Stimulated activated CD4-positive, alpha-beta T cell treated with anti-CD3 and anti-CD28 coated beads, Interleukin-1b, Interleukin-23, amount 100 ng/mL, for 1 hour (primary cell): ENCODE data around the gene NR6A1.

ENCODE experiments used
- DNase-seq, 2 donors: peaks; one replicate each; pipeline ENCODE4 v3.0.0-alpha.2; 2020; ENCODE audit warnings: low read depth in 2 of 2

The NR6A1 gene

DNA sequence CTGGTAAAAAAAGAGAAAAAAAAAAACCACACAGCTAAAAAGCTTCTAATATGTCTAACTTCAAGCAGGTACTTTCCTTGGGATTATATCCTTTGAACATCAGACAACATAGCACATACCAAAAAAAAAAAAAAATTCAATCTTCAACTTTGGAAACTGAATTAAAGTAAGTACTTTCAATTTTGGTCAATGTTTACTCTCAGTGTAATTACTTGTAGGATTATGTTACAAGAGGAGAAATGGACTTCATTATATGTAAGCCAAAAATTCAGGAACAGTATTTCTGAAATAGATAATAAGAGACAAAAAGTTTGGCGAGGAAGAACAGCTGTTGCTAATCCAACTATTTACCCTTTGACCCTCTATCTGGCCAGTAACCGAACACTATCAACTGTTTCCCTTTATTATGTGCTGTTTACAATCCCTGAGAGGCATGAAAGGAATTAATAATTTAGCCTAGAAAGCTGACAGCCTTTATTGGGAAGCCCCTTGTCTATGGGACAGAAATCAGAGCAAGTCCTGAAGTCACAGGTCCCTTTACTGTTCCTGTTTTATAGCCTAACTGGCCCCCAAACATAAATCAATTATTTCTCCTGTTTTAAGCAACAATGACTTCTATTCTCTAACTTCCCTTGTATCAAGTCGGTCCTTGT lies 46.6 kb downstream of the NR6A1 start:
- no peak for DNase-seq

DNA sequence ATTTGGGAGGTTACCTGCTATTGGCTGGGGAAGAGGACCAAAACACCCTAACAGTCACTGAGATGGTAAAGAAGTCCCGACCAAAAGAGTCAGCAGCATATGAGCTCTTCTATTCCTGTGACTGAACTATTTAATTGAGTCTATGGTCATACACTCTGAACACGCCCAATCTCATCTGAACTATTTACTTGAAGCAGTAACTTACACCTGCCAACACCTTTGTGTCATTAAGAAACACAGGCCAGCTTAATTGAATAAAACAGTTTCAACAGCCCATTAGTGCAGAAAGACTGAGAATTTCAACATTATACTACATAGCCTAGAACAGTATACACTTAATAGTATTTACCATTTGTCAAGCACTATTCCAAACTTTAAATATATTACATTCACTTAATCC lies 47.8 kb downstream of the NR6A1 start:
- no peak for DNase-seq

DNA sequence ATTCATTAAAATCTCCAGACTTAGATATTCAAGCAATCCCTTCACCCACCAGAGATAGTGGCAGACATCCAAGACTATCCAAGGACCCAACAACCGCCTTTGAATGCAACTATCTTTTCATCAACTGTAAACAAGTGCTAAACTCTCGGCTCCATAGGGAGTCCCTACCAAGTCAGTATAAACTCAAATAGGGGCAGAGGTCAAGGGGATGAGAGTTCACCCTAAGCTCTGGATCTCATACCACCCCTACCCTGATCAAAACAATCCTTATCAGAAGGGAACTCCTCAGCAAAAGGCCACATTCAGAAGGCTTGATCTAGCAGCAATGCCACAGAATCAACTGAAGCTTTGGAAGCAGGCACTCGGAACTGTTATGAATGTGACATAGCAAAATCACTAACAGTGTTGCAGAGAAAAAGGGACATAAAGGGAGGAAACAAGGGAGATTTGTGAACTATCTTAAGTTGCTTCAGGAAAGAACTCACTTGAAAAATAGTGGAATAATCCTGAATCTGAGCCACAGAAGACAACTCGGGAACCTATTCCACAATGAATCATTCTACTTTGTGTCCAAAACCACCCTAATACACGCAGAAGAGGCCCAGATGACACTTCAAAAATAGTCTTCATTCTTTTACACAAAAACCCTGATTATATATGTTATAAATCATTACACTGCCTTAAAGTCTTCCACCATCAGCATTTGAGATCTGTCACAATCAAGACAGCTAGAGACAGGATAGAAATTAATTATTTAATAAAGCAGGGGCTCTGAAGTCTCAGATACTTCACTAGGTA lies 49.8 kb downstream of the NR6A1 start:
- DNase-seq: no peak

DNA sequence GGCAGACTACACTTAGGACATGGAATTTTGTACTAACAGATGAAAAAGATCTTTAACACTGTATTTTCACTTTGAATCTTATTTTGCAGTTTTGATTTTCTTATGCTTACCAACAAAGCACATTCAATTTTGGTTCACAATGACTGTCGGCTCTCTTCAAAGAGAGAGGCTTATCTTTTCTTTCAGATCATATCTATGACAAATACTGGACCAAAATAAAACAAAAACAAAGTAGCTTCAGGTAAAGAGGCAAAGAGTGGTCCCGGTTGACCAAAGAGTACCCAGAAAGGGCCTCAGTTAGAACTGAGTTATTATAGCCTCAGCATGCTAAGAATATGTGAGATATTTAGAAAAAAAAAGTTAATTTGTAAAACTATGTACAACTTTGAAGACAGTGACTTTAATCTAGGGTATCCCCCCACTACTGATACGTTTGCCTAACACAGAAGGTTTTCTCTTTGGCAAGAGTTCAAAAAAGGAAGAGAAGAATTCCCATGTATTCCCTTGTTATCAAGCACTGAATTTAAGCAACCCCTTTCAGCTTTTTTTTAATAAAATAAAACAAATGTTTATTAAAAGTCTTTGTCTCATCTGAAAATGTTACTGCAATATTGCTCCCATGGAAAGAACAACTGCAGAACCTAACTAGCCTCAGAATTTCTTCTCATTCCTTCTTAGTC lies 50.5 kb downstream of the NR6A1 start:
- no peak for DNase-seq

DNA sequence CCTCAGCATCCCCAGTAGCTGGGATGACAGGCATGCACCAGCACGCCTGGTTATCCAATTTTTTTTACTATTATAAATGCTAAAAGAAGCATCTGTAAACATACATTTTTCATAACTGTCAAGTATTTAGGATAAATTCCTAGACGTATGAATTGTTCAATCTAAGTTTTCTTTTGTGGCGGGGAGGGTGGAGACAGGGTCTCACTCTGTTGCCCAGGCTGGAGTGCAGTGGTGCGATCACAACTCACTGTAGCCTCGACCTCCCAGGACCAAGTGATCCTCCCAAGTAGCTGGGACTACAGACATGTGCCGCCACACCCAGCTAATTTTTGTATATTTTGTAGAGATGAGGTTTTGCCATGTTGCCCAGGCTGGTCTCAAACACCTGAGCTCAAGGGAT lies 52.2 kb downstream of the NR6A1 start:
- no peak for DNase-seq

DNA sequence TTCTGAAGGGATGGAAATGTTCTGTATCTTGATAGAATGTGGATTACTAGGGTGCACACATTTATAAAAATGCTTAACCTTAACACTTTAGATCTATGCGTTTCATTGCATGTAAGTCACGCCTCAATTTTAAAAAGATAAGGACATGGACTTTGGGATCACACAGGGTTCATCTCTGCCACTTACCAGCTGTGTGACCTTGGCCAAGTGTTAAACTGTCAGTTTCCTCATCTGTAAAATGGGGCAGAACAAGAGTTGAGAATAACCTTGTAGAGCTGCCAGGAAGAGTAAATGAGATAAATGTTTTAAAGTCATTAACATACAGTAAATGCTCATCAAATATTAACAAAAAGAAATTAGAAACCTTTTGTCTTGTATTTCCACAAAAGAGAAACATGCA lies 53.5 kb downstream of the NR6A1 start:
- DNase-seq: no peak

DNA sequence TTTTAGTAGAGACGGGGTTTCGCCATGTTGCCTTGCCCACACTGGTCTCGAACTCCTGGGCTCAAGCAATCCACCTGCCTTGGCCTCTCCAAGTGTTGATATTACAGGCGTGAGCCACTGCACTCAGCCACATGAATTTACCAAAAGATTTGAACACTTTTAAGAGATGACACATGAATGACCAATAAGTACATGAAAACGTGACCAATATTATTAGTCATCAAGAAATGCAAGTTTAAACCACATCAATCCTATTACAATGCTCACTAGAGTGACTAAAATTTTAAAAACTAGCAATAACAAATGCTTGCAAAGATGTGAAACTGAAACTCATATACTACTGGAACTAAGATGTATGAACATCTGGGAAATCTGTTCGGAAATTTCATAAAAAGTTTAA lies 54.3 kb downstream of the NR6A1 start:
- no peak for DNase-seq

DNA sequence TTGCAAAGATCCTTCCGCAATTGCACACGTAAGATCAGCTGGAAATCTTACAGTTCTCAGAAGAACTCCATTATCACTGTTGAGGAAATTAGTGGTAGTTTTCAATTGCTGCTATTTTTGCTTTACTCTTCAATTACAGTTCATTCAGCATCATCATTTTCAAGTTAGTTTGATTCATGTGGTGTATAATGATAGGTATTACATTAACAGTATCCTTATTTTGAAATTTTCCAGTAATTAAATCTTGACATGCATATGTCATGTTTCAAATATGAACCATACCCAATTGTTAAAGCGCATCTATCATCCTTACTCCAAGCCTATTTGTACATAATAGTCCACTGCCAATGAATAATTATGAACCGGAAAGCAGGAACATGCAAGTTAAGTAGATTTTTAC lies 60.3 kb downstream of the NR6A1 start:
- no peak for DNase-seq

DNA sequence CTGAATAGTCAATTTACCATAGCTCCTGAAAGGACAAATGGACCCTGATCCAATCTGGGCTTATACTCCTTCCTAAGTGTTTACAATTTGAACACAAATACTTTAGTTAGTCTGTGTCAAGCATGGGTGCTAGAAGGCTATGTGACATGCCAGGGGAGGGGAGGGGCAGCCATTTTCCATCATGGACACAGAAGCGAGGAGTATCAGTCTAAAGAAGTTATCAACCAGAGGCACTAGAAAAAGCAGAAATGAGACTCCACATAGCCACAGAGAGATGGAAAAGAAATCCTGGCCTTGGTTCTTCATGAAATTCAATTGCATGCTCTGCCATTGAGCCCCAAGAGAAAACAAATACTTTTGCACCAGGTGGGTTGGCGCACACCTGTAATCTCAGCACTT lies 61.8 kb downstream of the NR6A1 start:
- no peak for DNase-seq

DNA sequence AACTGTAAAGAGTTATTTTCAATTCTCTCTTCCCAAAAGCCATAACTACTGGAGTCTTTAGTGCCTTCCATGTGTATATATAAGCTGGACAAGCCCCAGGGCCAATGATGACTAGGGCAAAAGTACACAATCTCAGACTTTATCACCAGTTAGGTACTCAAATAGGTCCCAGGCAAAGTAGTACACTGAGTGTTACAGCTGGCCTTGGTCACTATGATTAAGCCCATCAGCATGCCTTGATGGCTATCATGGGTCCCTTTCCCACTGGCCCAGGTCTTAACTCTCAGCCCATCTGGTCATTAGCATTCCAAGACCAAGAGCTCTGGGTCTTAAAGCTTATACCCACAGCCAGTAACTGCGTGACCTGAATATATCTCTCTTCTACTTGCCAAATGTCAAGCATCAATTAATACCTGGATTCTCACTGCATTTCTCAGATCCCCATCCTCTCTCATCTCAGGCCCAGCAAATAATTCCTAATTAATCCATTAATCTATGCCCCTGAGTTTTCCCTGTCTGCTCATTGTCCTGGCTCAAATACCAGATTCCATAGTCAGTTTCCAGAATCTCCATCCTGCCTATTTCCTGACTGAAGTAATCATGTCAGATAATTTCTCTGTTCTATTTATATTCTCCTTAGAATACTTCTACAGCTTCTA lies 62.3 kb downstream of the NR6A1 start:
- no peak for DNase-seq

DNA sequence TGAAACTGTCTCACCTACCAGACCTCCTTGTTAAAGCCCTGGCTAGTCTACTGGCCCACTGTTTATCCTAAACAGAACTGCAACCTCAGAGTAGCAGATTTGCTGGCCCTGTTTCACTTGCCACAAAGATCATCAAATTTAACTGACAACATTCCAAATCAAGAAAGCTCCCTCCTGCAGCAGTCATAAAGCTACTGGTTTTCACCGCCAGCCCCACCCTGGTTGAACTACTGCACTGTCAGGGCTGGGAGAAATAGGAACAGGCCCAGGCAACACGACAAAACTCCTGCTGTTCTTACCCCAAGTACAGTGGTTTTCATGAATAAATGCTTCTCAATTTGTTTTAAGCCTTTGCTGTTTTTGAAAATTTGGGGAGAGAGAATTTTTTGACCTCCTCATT lies 63.0 kb downstream of the NR6A1 start:
- no peak for DNase-seq

DNA sequence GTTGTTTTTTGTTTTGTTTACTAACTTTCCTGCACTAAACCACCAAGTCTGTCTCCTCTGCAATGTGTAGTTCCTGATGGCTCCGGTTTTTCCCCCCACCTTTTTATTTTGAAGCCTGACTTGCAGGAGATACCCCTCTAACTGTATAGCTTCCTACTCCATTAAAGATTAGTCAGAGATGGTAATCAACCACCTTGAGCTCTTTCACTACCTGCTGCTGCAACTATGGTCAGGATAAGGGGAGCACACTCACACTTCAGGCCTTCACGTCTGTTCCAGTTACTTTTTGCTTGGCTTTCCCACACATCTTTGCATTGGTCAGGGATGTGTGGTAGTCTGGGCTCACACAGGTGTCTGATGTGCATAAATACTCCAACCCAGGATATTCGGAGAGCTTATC lies 63.4 kb downstream of the NR6A1 start:
- DNase-seq: no peak

DNA sequence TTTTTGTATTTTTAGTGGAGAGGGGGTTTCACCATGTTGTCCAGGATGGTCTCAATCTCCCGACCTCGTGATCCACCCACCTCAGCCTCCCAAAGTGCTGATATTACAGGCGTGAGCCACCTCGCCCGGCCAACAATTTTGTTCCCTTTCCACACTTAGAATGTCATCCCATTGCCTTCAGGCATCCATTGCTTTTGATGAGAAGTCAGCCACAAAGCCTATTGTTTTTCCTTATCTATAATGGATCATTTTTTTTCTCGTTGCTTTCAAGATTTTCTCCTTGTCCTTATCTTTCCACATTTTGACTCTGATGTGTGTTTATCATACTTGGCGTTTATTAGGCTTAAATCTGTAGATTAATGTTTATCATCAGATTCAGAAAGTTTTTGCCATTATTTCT lies 64.4 kb downstream of the NR6A1 start:
- no peak for DNase-seq

DNA sequence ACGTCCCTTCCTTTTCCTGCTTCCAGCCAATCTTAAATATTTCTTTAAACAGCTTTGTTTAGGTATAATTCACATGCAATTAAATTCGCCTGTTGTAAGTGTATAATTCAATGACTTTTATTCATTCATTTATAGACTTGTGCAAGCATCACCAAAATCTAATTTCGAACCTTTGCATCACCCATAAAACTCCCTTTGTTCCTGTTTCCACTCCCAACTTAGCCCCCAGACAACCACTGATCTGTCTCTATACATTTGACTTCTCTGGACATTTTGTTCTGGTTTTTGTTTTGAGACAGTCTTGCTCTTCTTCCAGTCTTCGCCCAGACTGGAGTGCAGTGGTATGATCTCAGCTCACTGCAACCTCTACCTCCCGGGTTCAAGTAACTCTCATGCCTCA lies 71.5 kb downstream of the NR6A1 start:
- DNase-seq: no peak

DNA sequence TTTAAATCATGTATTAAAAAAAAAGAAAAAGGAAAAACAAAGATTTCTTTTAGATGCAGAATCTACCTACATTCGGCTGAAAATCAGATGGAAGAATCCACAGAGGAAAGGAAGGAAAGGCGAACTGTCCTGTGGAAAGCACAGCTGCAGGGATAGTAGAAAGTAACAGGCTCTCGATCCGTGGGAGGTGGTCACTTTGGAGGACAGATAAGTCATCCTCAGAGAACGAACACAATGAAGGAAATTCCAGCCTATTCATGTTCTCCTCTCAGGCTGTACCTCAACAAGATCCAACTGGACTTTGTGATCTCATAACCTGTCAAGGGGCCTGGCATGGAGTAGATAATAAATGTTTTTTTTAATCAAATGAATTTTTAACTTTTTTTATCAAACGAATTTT lies 72.8 kb downstream of the NR6A1 start:
- DNase-seq: no peak

DNA sequence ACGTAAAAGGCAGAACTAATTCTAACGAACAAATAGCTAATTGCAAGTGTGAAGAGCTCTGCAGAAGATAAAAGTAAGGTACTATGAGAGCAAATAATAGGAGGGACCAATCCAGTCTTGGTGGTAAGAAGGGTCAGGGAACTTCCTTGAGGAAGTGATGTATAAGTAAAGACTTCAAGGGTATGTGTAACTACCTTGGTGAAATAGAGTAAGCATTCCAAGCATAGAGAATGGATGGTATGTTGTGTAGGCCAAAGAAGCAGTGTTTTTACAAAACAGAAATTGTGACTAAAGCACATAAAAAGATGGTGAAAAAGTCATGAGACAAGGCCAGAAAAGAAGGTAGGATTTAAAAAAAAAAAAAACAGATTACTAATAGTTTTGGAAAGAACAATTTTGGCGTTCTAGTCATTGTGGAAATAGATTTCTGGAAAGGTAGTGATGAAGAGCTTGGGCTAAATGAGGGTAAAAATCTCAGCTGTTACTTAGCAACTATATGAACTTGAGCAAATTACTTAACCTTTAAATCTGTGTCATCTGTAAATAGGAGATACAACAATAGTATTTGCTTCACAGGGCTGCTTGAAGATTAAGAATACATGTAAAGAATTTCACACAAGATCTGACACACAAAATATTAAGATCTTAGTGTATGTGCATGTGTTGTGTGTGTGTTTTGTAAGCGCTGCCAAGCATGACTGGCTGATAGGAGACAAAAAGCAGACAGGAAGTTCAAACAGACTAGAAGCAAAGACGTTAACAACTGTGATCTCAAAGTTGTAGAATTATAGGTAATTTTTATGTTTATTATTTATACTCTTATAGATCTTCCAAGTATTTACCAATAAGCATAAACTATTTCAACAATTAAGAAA lies 73.5 kb downstream of the NR6A1 start:
- no peak for DNase-seq

DNA sequence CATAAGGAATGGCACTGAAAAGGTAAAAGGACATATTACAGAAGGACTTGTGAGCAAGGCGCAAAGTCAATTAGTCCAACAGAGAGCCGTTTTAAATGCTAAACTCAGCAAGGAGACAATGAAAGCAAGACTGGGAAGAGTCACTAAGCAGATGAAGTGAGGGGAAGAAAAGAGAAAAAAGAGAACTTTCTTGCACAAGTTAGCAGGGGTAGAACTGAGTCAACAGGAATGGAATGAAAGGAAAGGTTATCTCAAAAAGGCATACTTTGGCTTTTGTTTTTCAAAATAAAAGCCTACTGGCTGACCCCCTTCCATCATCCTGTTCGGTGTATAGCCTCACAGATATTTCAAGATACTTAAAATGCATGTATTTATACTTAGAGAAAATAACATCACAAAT lies 75.0 kb downstream of the NR6A1 start:
- DNase-seq: no peak

DNA sequence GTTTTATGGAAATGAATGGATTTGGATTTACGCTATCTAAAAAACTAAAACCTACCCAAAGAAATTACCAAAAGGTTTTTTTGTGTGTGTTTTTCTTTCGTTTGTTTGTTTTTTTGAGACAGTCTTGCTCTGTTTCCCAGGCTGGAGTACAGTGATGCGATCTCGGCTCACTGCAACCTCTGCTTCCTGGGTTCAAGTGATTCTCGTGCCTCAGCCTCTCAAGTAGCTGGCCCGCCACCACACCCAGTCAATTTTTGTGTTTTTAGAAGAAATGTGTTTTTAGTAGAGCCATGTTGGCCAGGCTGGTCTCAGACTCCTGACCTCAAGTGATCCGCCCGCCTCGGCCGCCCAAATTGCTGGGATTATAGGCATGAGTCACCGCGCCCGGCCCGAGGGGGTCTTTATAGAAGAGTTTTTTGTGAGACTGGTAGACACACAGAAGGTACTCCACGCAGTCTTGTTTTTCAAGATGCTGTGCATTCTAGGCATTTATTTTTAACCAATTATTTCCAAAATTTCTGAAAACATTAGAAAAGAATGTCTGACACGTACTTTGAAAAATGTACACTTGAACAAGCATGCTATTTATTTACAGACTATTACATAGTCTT lies 75.7 kb downstream of the NR6A1 start:
- DNase-seq: no peak

DNA sequence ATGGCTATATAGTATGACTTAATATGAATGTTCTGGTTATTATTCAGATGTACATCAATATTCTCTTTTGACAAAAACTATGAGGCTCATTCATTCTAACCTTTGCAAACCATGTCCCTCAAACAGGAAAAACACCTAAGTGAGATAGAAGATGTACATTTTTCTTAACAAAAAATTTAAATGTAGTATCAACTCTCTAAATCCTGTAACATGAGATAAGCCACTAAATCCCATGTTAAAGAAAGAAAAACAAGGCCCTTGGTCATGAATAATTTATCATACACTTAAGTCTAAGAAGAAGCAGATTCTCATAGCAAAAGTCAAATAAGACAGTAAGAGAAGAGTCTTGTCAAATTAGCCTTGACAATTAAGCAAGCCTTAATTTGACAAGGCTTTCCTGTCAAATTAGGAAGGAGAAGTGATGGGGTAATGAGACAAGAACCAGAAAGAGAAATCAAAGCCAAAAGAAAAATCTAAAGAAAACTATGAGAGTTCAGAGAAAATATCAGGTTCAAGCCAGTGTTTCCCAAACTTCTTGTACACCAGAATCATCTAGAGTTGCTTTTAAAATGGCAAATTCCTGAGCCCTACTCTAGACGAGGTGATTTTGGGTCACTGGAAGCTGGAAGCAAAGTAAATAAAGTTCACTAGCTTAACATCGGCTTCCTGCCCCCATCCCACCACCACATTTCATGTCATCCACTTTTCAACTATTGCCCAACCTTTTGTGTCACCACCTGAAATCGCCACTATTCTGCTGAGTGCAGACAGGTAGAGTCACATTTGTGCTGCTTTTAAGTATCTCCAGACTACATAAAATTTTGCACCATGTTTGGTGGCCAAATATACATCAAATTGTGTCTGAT lies 76.5 kb downstream of the NR6A1 start:
- DNase-seq: no peak

DNA sequence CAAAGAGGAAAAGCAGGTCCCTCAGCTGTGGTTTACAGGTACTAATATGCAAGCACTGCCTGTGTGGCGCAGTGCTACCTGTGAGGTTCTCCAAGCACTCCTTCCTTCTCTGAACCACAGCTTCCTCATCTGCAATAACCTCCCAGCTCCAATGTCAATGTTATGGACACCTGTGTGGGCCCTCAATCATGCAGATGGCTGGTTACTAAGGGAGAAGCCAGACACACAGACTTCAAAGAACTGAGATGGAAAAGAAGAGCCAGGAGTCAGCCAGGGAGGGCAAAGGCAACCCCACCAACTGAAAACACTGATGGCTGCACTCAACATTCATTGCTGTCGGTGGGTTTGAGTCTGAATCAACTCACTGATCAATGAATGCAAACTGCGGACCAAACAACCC lies 77.7 kb downstream of the NR6A1 start:
- DNase-seq: no peak
